Breast epithelium (tissue), 3 donors: ENCODE data around the gene FKBP4.

Source experiments
- CTCF ChIP-seq, 3 donors: fragments of 450-650 bp; IDR thresholded peaks; one replicate each; pipeline ENCODE4 v1.5.1; 2016 to 2017; ENCODE audit warnings: antibody characterized with exemption in 3 of 3, mild to moderate bottlenecking in 3 of 3, moderate library complexity in 3 of 3
- POLR2A ChIP-seq: fragments of 450-650 bp; IDR thresholded peaks from one replicate; pipeline ENCODE4 v1.6.1; 2016; ENCODE audit warnings: antibody characterized with exemption, mild to moderate bottlenecking, moderate library complexity

- TF ChIP-seq CTCF (IDR thresholded peaks at IDR 0.05) = no peak
- TF ChIP-seq POLR2A = no peak
These were observed 6.4 kb downstream of the FKBP4 start for GRCh38 chr12:2801044-2801783.
